HepG2 (cell line): Measurements from ENCODE around the gene IQCE. TPM values are rescaled to one million over a fixed set of nuclear protein-coding genes. Genes with fewer than 3 reads are reported as not detected.

Experiments used
- DNMT1 ChIP-seq: sonication (generic); formaldehyde crosslinking; IDR thresholded peaks from 2 replicates; pipeline ENCODE4 v1.5.1; 2020; ENCODE audit warnings: mild to moderate bottlenecking, missing genetic modification reagents
- DZIP1 ChIP-seq: sonication (generic); formaldehyde crosslinking; IDR thresholded peaks from 2 replicates; pipeline ENCODE4 v1.5.0; 2020; ENCODE audit warnings: mild to moderate bottlenecking, missing genetic modification reagents
- HOXA5 ChIP-seq: sonication (generic); formaldehyde crosslinking; IDR thresholded peaks from 2 replicates; pipeline ENCODE4 v1.4.0; 2020; ENCODE audit warnings: missing genetic modification reagents
- KDM4B ChIP-seq: sonication (generic); formaldehyde crosslinking; IDR thresholded peaks from 2 replicates; pipeline ENCODE4 v1.4.0; 2020; ENCODE audit warnings: missing genetic modification reagents
- NR2F2 ChIP-seq: IDR thresholded peaks from 2 replicates; pipeline ENCODE4 v1.6.1; 2012; ENCODE audit warnings: low read depth, inconsistent platforms, borderline replicate concordance
- SMARCE1 ChIP-seq: fragments of 450-650 bp; IDR thresholded peaks from 2 replicates; pipeline ENCODE4 v1.6.1; 2017; ENCODE audit warnings: borderline replicate concordance
- SOX13 ChIP-seq, 3 experiments: fragments of 450-650 bp in 1 of 3; sonication (generic) in 1 of 3; formaldehyde crosslinking in 1 of 3; IDR thresholded peaks in 2 of 3; conservative IDR thresholded peaks in 1 of 3; 2 replicates each; pipeline versions ENCODE4 v1.5.0 to v1.6.1; 2016 to 2020; ENCODE audit warnings: antibody characterized with exemption in 1 of 3, mild to moderate bottlenecking in 1 of 3, missing compliant biosample characterization in 1 of 3, missing genetic modification reagents in 1 of 3, moderate library complexity in 1 of 3
- SPEN ChIP-seq: sonication (generic); formaldehyde crosslinking; IDR thresholded peaks from 2 replicates; pipeline ENCODE4 v1.5.1; 2020; ENCODE audit warnings: low read depth, mild to moderate bottlenecking, missing genetic modification reagents
- YEATS4 ChIP-seq: sonication (generic); formaldehyde crosslinking; IDR thresholded peaks from 2 replicates; pipeline ENCODE4 v1.4.0; 2020; ENCODE audit warnings: missing genetic modification reagents, borderline replicate concordance
- ZBTB39 ChIP-seq: sonication (generic); formaldehyde crosslinking; IDR thresholded peaks from 2 replicates; pipeline ENCODE4 v1.5.0; 2020; ENCODE audit warnings: missing genetic modification reagents
- ZNF121 ChIP-seq: sonication (generic); formaldehyde crosslinking; IDR thresholded peaks from 2 replicates; pipeline ENCODE4 v1.5.0; 2020; ENCODE audit warnings: mild to moderate bottlenecking, missing genetic modification reagents
- ZNF558 ChIP-seq: sonication (generic); formaldehyde crosslinking; IDR thresholded peaks from 2 replicates; pipeline ENCODE4 v1.9.0; 2022; ENCODE audit warnings: mild to moderate bottlenecking, missing genetic modification reagents, borderline replicate concordance
- ZNF576 ChIP-seq: sonication (generic); formaldehyde crosslinking; IDR thresholded peaks from 2 replicates; pipeline ENCODE4 v1.4.0; 2020; ENCODE audit warnings: mild to moderate bottlenecking, missing genetic modification reagents
- ZNF589 ChIP-seq: sonication (generic); formaldehyde crosslinking; conservative IDR thresholded peaks from 2 replicates; pipeline ENCODE4 v1.8.0; 2022; ENCODE audit warnings: mild to moderate bottlenecking, moderate library complexity, missing genetic modification reagents
- ZNF710 ChIP-seq: sonication (generic); formaldehyde crosslinking; IDR thresholded peaks from 2 replicates; pipeline ENCODE4 v1.5.0; 2020; ENCODE audit warnings: mild to moderate bottlenecking, missing genetic modification reagents, borderline replicate concordance
- ZNF713 ChIP-seq: sonication (generic); formaldehyde crosslinking; IDR thresholded peaks from 2 replicates; pipeline ENCODE4 v1.4.0; 2020; ENCODE audit warnings: mild to moderate bottlenecking, missing genetic modification reagents
- ZNF790 ChIP-seq: sonication (generic); formaldehyde crosslinking; IDR thresholded peaks from 2 replicates; pipeline ENCODE4 v1.8.0; 2022; ENCODE audit warnings: missing genetic modification reagents, mild to moderate bottlenecking, borderline replicate concordance
- ZUFSP ChIP-seq: sonication (generic); formaldehyde crosslinking; IDR thresholded peaks from 2 replicates; pipeline ENCODE4 v1.9.0; 2021; ENCODE audit warnings: missing genetic modification reagents, mild to moderate bottlenecking, borderline replicate concordance
- polyA plus RNA-seq, 8 experiments: library from polyadenylated mRNA; depleted of rRNA in 3 of 8; stranded (reverse) in 7 of 8; unstranded in 1 of 8; fragments of >200 nt; fragmentation: Illumina TruSeq in 4 of 8; extraction: Trizol in 4 of 8; gene quantifications; 2 replicates each; pipeline versions ENCODE4 v1.2.1 to v1.2.3, GENCODE V29; 2011 to 2016; ENCODE audit warnings: low read depth in 4 of 8, missing spikeins in 1 of 8, mixed read lengths in 1 of 8; ENCODE audit not compliant: insufficient read depth in 1 of 8
- total RNA-seq, 5 experiments: library from RNA; depleted of rRNA; stranded (reverse); fragments of >200 nt; fragmentation: Illumina TruSeq; extraction: Trizol; gene quantifications; 2 replicates each; pipeline ENCODE4 v1.2.3, GENCODE V29; 2016; ENCODE audit warnings: low read depth in 1 of 5

The IQCE gene
- total and polyA plus RNA-seq, 2 of the 13 experiments (the other 11 are each of a cell fraction or from before 2014, with no cell fraction given): 1.5 to 2.5 TPM

- TF ChIP-seq DZIP1 (CRISPR knock-in tag) (no peak), ZUFSP (CRISPR knock-in tag) (no peak), ZNF713 (CRISPR knock-in tag) (no peak), ZBTB39 (CRISPR knock-in tag) (peak; percentile 64; the same call in 1 of the 2 replicates), ZNF121 (peak; percentile 68; the same call in 1 of the 2 replicates), SOX13 (IDR thresholded peaks at IDR 0.05) (no peak), SOX13 (CRISPR knock-in tag; conservative IDR thresholded peaks at IDR 0.05 in 1 of 2, IDR thresholded peaks at IDR 0.05 in 1 of 2) (peak in 1 of 2 experiments; percentile 76; a peak in 2 of 4 replicates), ZNF589 (CRISPR knock-in tag) (peak; percentile 81), ZNF558 (CRISPR knock-in tag) (peak; percentile 33; the same call in 1 of the 2 replicates), ZNF790 (CRISPR knock-in tag) (peak; percentile 83; the same call in 1 of the 2 replicates), YEATS4 (CRISPR knock-in tag) (peak; percentile 98), SPEN (CRISPR knock-in tag) (peak; percentile 89), KDM4B (no peak), ZNF576 (CRISPR knock-in tag) (no peak), NR2F2 (no peak), DNMT1 (CRISPR knock-in tag) (no peak), SMARCE1 (no peak), ZNF710 (CRISPR knock-in tag) (peak; percentile 62; the same call in 1 of the 2 replicates), HOXA5 (CRISPR knock-in tag) (peak; percentile 87)
These were observed 79.6 kb downstream of the IQCE start (continued) for GRCh38 chr7:2638224-2638991.
